22Rv1 (cell line): ENCODE measurements around the gene TMOD4.

Experiments used
- H3K27ac ChIP-seq: fragments of 450-650 bp; 2 replicates; pipeline ENCODE4 v1.5.1; 2017
- CTCF ChIP-seq: fragments of 450-650 bp; IDR thresholded peaks from 2 replicates; pipeline ENCODE4 v1.5.1; 2017; ENCODE audit warnings: mild to moderate bottlenecking
- ZFX ChIP-seq: fragments of 450-650 bp; IDR thresholded peaks from 2 replicates; pipeline ENCODE4 v1.6.1; 2017; ENCODE audit warnings: antibody characterized with exemption, borderline replicate concordance

The TMOD4 gene

GRCh38 chr1:151128800-151129199 lies 47.0 kb downstream of the TMOD4 start:
- no peak for TF ChIP-seq ZFX
- no peak for TF ChIP-seq CTCF
- H3K27ac ChIP-seq, result no peak overlapping the region

- TF ChIP-seq CTCF, result no peak
- TF ChIP-seq ZFX, result no peak
Observed at GRCh38 chr1:151124763-151125403, 50.9 kb downstream of the TMOD4 start.

More at GRCh38 chr1:151124763-151125403, 50.9 kb downstream of the TMOD4 start:
- no peak overlapping the region for H3K27ac ChIP-seq
